Transverse colon (tissue), 4 donors: ENCODE results near the gene JPH3. TPM values are rescaled to one million over a fixed set of nuclear protein-coding genes. Genes with fewer than 3 reads are reported as not detected.

Experiments
- DNase-seq: peaks from one replicate; pipeline ENCODE4 v3.0.0-alpha.2; 2019
- H3K27ac ChIP-seq, 4 donors: fragments of 200-600 bp; sonication (generic); 2 replicates each; pipeline ENCODE4 v1.5.1; 2016 to 2018; ENCODE audit warnings: inconsistent platforms in 4 of 4
- H3K27me3 ChIP-seq: fragments of 200-600 bp; sonication (generic); 2 replicates; pipeline ENCODE4 v1.5.1; 2017; ENCODE audit warnings: inconsistent platforms
- H3K36me3 ChIP-seq, 4 donors: fragments of 200-600 bp; sonication (generic); 2 replicates each; pipeline ENCODE4 v1.5.1; 2017 to 2019; ENCODE audit warnings: inconsistent platforms in 4 of 4
- H3K4me1 ChIP-seq, 4 donors: fragments of 200-600 bp; sonication (generic); 2 replicates each; pipeline ENCODE4 v1.5.1; 2017 to 2020; ENCODE audit warnings: inconsistent platforms in 4 of 4
- H3K4me3 ChIP-seq, 4 donors: fragments of 200-600 bp; sonication (generic); 1 replicate in 1 of 4; 2 replicates in 3 of 4; pipeline versions ENCODE4 v1.5.1 to v1.6.1; 2017 to 2019; ENCODE audit warnings: inconsistent platforms in 4 of 4
- H3K9me3 ChIP-seq, 2 donors: fragments of 200-600 bp; sonication (generic); 2 replicates each; pipeline ENCODE4 v1.5.1; 2017 to 2019; ENCODE audit warnings: inconsistent platforms in 2 of 2
- EP300 ChIP-seq: sonication (generic); formaldehyde crosslinking; IDR thresholded peaks from one replicate; pipeline ENCODE4 v1.6.1; 2017; ENCODE audit warnings: antibody characterized with exemption, low read depth
- POLR2A ChIP-seq: fragments of 450-650 bp; IDR thresholded peaks from one replicate; pipeline ENCODE4 v1.6.1; 2016; ENCODE audit warnings: antibody characterized with exemption, mild to moderate bottlenecking, moderate library complexity
- POLR2AphosphoS5 ChIP-seq, 3 donors: sonication (generic); formaldehyde crosslinking; IDR thresholded peaks; one replicate each; pipeline ENCODE4 v1.6.1; 2016; ENCODE audit warnings: antibody characterized with exemption in 3 of 3
- WGBS, 2 donors: methylation state at CpG; one replicate each; pipeline ENCODE4 v1.1.5; 2018; ENCODE audit warnings: low coverage in 1 of 2; 5-methylcytosine and 5-hydroxymethylcytosine counted together
- in situ Hi-C, 4 donors: fragments of 200-750 bp; cut with MboI; loops; one replicate each; pipeline versions ENCODE4 v1.15.0 to v1.15.1; 2017; ENCODE audit warnings: low sequenced_read_pairs in 3 of 4, low pct_ligation_motif_present in 1 of 4, low pct_unique_long_range_greater_than_20kb in 1 of 4
- intact Hi-C: fragments of 100-400 bp; cut with DNase I; formaldehyde crosslinking; loops from one replicate; pipeline ENCODE4 v1.15.1; 2023; ENCODE audit warnings: low total_unique reads
- total RNA-seq, 4 donors: library from RNA; depleted of rRNA; stranded (reverse); fragments of >200 nt; gene quantifications; one replicate each; pipeline ENCODE4 v1.1.0, GENCODE V29; 2016
- TF ChIP-seq, protein P1 (sequence below), 5 experiments: fragments of 200-600 bp in 3 of 5; fragments of 450-650 bp in 2 of 5; sonication (generic) in 3 of 5; IDR thresholded peaks; 1 replicate in 2 of 5; 2 replicates in 3 of 5; pipeline ENCODE4 v1.5.1; 2016 to 2017; ENCODE audit warnings: antibody characterized with exemption in 5 of 5, inconsistent platforms in 3 of 5, mild to moderate bottlenecking in 2 of 5, moderate library complexity in 1 of 5

The JPH3 gene
- total RNA-seq, 4 donors from 2014 or later, result 0.32 to 5.2 (median 0.41) TPM; not detected in 1

DNA sequence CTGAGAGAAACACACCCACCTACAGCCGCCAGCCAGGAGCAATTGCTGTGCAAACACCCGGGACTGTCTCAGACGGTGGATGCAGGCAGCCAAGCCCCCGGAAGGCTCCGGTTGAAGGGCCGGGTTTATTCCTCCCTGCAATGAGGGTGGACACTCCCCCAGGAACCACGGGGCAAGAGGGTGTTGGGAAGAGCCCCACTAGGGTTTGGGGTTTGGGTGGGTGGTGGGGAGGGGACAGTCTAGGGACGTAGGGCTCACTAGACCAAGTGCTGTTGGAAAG, 19.2 kb downstream of the JPH3 start:
- Histone ChIP-seq H3K4me3 (no peak overlapping the region), H3K27me3 (peaks cover 38% of the 10 kb centered on the region), H3K36me3 (no peaks in the 10 kb centered on the region), H3K4me1 (no peaks in the 10 kb centered on the region), H3K27ac (no peak overlapping the region), H3K9me3 (no peaks in the 10 kb centered on the region)
- 41% methylated on average over 8 of the region's 8 CpGs; no CpG with 5 or more reads in 1 of the 2 donors for WGBS, 2 donors
- intact Hi-C loops (no loop called here), in situ Hi-C loops (no loop called here)
- no peak for DNase-seq
- TF ChIP-seq POLR2A (no peak), POLR2AphosphoS5 (IDR thresholded peaks at IDR 0.05) (no peak), EP300 (no peak)
- TF ChIP-seq, protein P1, sequence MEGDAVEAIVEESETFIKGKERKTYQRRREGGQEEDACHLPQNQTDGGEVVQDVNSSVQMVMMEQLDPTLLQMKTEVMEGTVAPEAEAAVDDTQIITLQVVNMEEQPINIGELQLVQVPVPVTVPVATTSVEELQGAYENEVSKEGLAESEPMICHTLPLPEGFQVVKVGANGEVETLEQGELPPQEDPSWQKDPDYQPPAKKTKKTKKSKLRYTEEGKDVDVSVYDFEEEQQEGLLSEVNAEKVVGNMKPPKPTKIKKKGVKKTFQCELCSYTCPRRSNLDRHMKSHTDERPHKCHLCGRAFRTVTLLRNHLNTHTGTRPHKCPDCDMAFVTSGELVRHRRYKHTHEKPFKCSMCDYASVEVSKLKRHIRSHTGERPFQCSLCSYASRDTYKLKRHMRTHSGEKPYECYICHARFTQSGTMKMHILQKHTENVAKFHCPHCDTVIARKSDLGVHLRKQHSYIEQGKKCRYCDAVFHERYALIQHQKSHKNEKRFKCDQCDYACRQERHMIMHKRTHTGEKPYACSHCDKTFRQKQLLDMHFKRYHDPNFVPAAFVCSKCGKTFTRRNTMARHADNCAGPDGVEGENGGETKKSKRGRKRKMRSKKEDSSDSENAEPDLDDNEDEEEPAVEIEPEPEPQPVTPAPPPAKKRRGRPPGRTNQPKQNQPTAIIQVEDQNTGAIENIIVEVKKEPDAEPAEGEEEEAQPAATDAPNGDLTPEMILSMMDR (IDR thresholded peaks at IDR 0.05), result no peak

DNA sequence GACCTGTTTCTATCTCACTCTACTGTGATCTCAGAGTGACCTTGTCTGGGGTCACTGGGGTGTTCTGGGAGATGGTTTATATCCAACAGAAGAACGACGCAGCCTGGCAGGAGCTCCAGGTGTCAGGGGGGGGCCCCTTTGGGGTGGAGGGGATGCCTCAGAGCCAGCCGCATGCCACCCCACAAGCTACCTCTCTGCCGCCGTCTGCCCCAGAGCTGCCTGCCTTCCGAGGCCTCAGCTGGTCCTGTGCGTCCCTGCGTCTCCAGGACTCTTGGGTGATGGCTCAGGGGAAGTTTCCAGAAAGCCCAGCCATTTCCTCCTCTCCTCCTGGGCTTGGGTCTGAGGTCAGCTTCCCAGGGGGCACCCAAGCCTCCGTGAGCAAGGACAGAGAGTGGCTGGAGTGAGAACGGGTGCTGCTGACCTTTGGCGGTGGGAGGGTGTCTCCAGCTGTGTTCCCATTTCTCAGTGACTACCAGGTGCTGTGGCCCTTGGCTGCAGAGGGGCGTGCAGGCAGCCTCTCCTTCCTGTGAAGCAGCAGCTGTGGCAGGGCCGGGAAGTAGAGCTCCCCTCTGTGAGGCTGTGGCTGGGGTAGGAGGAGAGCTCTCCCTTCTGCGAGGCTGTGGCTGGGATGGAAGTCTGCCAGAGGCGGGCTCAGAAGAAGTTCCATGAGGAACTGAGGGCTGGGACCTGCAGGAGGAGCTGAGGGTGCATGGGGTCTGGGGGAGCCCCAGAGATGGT, 19.8 kb downstream of the JPH3 start:
- Histone ChIP-seq H3K9me3 (no peaks in the 10 kb centered on the region), H3K4me3 (no peak overlapping the region), H3K4me1 (no peaks in the 10 kb centered on the region), H3K27me3 (peaks cover 36% of the 10 kb centered on the region), H3K27ac (no peak overlapping the region), H3K36me3 (no peaks in the 10 kb centered on the region)
- DNase-seq, result no peak
- intact Hi-C loops (no loop called here), in situ Hi-C loops (no loop called here)
- TF ChIP-seq POLR2AphosphoS5 (IDR thresholded peaks at IDR 0.05) (no peak), EP300 (no peak), POLR2A (no peak)
- TF ChIP-seq, protein P1 (IDR thresholded peaks at IDR 0.05), result no peak
- 54% methylated on average over 14 of the region's 15 CpGs; no CpG with 5 or more reads in 1 of the 2 donors for WGBS, 2 donors

DNA sequence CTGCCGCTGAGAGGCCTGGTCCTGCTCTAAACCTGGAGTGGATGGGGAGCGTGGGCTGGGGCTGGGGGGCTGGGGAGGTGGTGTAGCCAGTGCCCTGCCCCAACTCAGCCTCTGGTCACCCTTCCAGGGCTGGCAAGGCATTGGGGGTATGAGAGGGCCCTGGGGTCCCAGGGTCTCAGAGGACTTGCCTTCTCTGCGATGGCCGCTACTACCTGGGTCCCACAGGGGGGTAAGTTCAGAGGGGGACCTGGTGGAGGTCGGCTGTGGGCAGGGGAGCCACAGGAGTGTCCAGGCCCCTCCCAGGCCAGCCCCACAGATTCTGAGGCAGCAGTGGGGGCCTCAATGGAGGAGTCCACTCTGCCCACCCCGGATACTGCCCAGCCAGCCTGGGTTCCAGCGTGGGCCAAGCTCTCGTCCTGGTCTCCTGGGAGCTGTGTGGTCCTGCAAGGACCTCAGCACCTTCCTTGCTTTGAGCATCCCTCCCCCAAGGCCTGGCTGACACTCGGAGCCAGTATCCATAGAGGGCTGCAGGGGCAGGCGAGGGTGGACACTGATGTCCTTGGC, 20.5 kb downstream of the JPH3 start:
- intact Hi-C loops, result no loop called here

DNA sequence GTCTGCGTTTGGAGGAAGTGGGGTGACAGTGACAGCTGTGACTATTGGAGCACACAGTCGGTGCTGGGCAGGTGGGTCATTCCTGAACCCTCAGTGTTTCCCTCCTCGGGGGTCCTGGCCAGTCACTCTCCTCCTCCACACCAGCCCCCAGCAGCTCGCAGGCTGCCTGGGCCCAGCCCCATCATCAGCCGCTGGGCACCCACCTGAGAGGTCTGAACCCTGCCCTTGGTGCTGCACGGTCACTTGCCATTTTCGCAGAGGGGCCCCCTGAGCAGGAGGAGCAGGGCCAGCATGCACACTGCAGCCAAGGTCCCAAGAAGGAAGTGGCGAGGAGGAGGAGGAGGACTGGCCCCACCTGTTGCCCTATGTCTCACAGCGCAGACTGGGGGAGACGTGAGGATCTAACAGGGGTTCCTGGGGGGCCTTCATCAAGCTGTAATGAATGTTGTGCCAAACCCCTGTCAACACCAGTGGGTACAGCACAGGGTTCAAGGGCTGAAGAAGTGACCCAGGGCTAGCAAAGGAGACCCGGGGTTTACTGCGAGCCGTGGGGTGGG, 23.0 kb downstream of the JPH3 start:
- H3K4me1 ChIP-seq, result no peaks in the 10 kb centered on the region
- in situ Hi-C loops, result loop anchor here in 2 of 4 donors (25.0 kb wide), 2 partner anchors 213 to 313 kb away; partner anchors contain the start of gene C16orf95 (in 1 of the 2)
- TF ChIP-seq POLR2A (no peak), POLR2AphosphoS5 (IDR thresholded peaks at IDR 0.05) (no peak), EP300 (no peak)
- TF ChIP-seq, protein P1 (IDR thresholded peaks at IDR 0.05), result no peak
- H3K36me3 ChIP-seq, result no peaks in the 10 kb centered on the region
- DNase-seq, result no peak
- intact Hi-C loops, result no loop called here
- H3K27me3 ChIP-seq, result peaks cover 15% of the 10 kb centered on the region
- H3K9me3 ChIP-seq, result no peaks in the 10 kb centered on the region
- no peak overlapping the region for H3K27ac ChIP-seq
- H3K4me3 ChIP-seq, result no peak overlapping the region
- WGBS, 2 donors, result 62 to 73% methylated on average over 3 to 13 of the region's 13 CpGs

More for the DNA sequence above, 20.5 kb downstream of the JPH3 start:
- H3K4me3 ChIP-seq, result no peak overlapping the region
- WGBS, 2 donors, result 83% methylated on average over 9 of the region's 10 CpGs; no CpG with 5 or more reads in 1 of the 2 donors
- H3K9me3 ChIP-seq, result no peaks in the 10 kb centered on the region
- H3K4me1 ChIP-seq, result no peaks in the 10 kb centered on the region
- TF ChIP-seq EP300 (no peak), POLR2A (no peak), POLR2AphosphoS5 (IDR thresholded peaks at IDR 0.05) (no peak)
- peaks cover 30% of the 10 kb centered on the region for H3K27me3 ChIP-seq
- no peak overlapping the region for H3K27ac ChIP-seq
- no peak for DNase-seq
- H3K36me3 ChIP-seq, result no peaks in the 10 kb centered on the region
- in situ Hi-C loops, result no loop called here
